Activated CD8-positive, alpha-beta memory T cell treated with anti-CD3 and anti-CD28 coated beads, Interleukin-2, amount 10 ng/mL, durations not matched to agents 7 days and 5 days (primary cell): ENCODE measurements around the gene PRDM8. TPM values are rescaled to one million over a fixed set of nuclear protein-coding genes. Genes with fewer than 3 reads are reported as not detected.

Experiments used
- ATAC-seq: fragments of 150-1000 bp; cut with Tn5 transposase; one replicate; pipeline ENCODE4 v1.10.0; 2021; ENCODE audit warnings: moderate library complexity
- CTCF ChIA-PET: fragments of 350-600 bp; sonication (Branson Sonifier 250); formaldehyde crosslinking; loops from one replicate; lab custom pipeline; 2021; ENCODE audit warnings: antibody characterized with exemption; lab: Charles Lee
- DNase-seq: peaks from one replicate; pipeline ENCODE4 v3.0.0-alpha.2; 2020
- H3K27ac Mint-ChIP-seq: one replicate; pipeline ENCODE4 v1.8.0; 2021; ENCODE audit warnings: mild to moderate bottlenecking, mixed read lengths
- H3K27me3 Mint-ChIP-seq: one replicate; pipeline ENCODE4 v1.8.0; 2021; ENCODE audit warnings: mixed read lengths
- H3K36me3 Mint-ChIP-seq: one replicate; pipeline ENCODE4 v1.8.0; 2021; ENCODE audit warnings: mild to moderate bottlenecking, mixed read lengths
- H3K4me1 Mint-ChIP-seq: one replicate; pipeline ENCODE4 v1.8.0; 2021; ENCODE audit warnings: mixed read lengths
- H3K4me3 Mint-ChIP-seq: one replicate; pipeline ENCODE4 v1.8.0; 2021; ENCODE audit warnings: mild to moderate bottlenecking, moderate library complexity, mixed read lengths
- H3K9me3 Mint-ChIP-seq: one replicate; pipeline ENCODE4 v1.8.0; 2022; ENCODE audit warnings: low read depth, mixed read lengths
- total RNA-seq, 2 experiments: library from RNA; stranded (reverse); gene quantifications; one replicate each; pipeline ENCODE4 v1.2.3, GENCODE V29; 2021

The PRDM8 gene
- total RNA-seq, 2 experiments from 2014 or later, result 21.7 to 32.5 TPM

- peaks cover 53% of the 10 kb centered on the region for H3K36me3 Mint-ChIP-seq
- H3K9me3 Mint-ChIP-seq, result no peaks in the 10 kb centered on the region
- H3K4me1 Mint-ChIP-seq, result peaks cover 37% of the 10 kb centered on the region
- peaks cover 33% of the 10 kb centered on the region for H3K27me3 Mint-ChIP-seq
- H3K4me3 Mint-ChIP-seq, result peak overlapping the region; percentile 53
- DNase-seq (no peak), ATAC-seq (no peak)
- H3K27ac Mint-ChIP-seq, result no peak overlapping the region
- CTCF ChIA-PET, result interaction anchor here (1.0 to 5.8 kb wide), 5 partner anchors 12 to 23 kb away, joined by 3 to 125 read pairs (median 5); no protein-coding TSS in a partner anchor
These were observed 518 bp downstream of the PRDM8 start for GRCh38 chr4:80197601-80198440.

GRCh38 chr4:80198441-80198837 lies 1.1 kb downstream of the PRDM8 start:
- ATAC-seq (no peak), DNase-seq (no peak)
- Mint-ChIP-seq H3K36me3 (peaks cover 53% of the 10 kb centered on the region), H3K9me3 (no peaks in the 10 kb centered on the region), H3K4me1 (peaks cover 38% of the 10 kb centered on the region), H3K27me3 (peaks cover 33% of the 10 kb centered on the region), H3K4me3 (no peak overlapping the region), H3K27ac (no peak overlapping the region)
- CTCF ChIA-PET, result interaction anchor here (1.5 to 5.8 kb wide), 3 partner anchors 14 to 73 kb away, joined by 4 to 125 read pairs (median 5); no protein-coding TSS in a partner anchor

GRCh38 chr4:80199004-80199560 lies 1.8 kb downstream of the PRDM8 start:
- Mint-ChIP-seq H3K36me3 (peaks cover 48% of the 10 kb centered on the region), H3K4me3 (no peak overlapping the region)
- no peak for ATAC-seq

GRCh38 chr4:80199947-80200346 lies 2.6 kb downstream of the PRDM8 start:
- H3K27ac Mint-ChIP-seq, result no peak overlapping the region
- peaks cover 33% of the 10 kb centered on the region for H3K27me3 Mint-ChIP-seq
- H3K36me3 Mint-ChIP-seq, result peaks cover 48% of the 10 kb centered on the region
- no peak overlapping the region for H3K4me3 Mint-ChIP-seq
- no peak for DNase-seq
- ATAC-seq, result no peak
- CTCF ChIA-PET, result interaction anchor here (1.1 to 5.8 kb wide), 6 partner anchors 13 to 74 kb away, joined by 3 to 125 read pairs (median 4); no protein-coding TSS in a partner anchor
- H3K4me1 Mint-ChIP-seq, result peaks cover 40% of the 10 kb centered on the region
- no peaks in the 10 kb centered on the region for H3K9me3 Mint-ChIP-seq

More at GRCh38 chr4:80199004-80199560, 1.8 kb downstream of the PRDM8 start:
- H3K4me1 Mint-ChIP-seq, result peaks cover 40% of the 10 kb centered on the region
- peaks cover 33% of the 10 kb centered on the region for H3K27me3 Mint-ChIP-seq
- no peaks in the 10 kb centered on the region for H3K9me3 Mint-ChIP-seq
- CTCF ChIA-PET, result interaction anchor here (1.1 to 5.8 kb wide), 5 partner anchors 14 to 73 kb away, joined by 3 to 125 read pairs (median 4); no protein-coding TSS in a partner anchor
- DNase-seq, result no peak
- H3K27ac Mint-ChIP-seq, result no peak overlapping the region

- Mint-ChIP-seq H3K9me3 (no peaks in the 10 kb centered on the region), H3K4me1 (peaks cover 30% of the 10 kb centered on the region), H3K27me3 (peaks cover 20% of the 10 kb centered on the region), H3K36me3 (peaks cover 34% of the 10 kb centered on the region), H3K27ac (peak overlapping the region; percentile 75), H3K4me3 (peak overlapping the region; percentile 72)
- DNase-seq (peak; percentile 73), ATAC-seq (peak; percentile 32)
- CTCF ChIA-PET, result interaction anchor here (0.7 to 5.8 kb wide), 34 partner anchors 10 to 1262 kb away, joined by 3 to 125 read pairs (median 4); partner anchors contain the start of genes ANTXR2 and PAQR3
These were observed 4.2 kb downstream of the PRDM8 start for GRCh38 chr4:80201252-80202151.

- DNase-seq (peak; percentile 83), ATAC-seq (peak; percentile 75)
- CTCF ChIA-PET, result interaction anchor here (0.6 to 5.8 kb wide), 41 partner anchors 10 to 1369 kb away, joined by 3 to 125 read pairs (median 4); partner anchors contain the start of genes ANTXR2 and PAQR3
- Mint-ChIP-seq H3K36me3 (peaks cover 29% of the 10 kb centered on the region), H3K4me3 (peak overlapping the region; percentile 72), H3K27me3 (peaks cover 13% of the 10 kb centered on the region), H3K4me1 (peaks cover 23% of the 10 kb centered on the region), H3K27ac (peak overlapping the region; percentile 75), H3K9me3 (no peaks in the 10 kb centered on the region)
These were observed 4.9 kb downstream of the PRDM8 start for GRCh38 chr4:80202190-80202711.

GRCh38 chr4:80202741-80203553 lies 5.6 kb downstream of the PRDM8 start:
- peak overlapping the region; percentile 88 for H3K27ac Mint-ChIP-seq
- peaks cover 18% of the 10 kb centered on the region for H3K4me1 Mint-ChIP-seq
- DNase-seq (peak; percentile 82), ATAC-seq (peak; percentile 68)
- H3K4me3 Mint-ChIP-seq, result peak overlapping the region; percentile 86
- CTCF ChIA-PET, result interaction anchor here (0.6 to 5.8 kb wide), 40 partner anchors 9 to 1370 kb away, joined by 3 to 125 read pairs (median 4); partner anchors contain the start of genes ANTXR2 and PAQR3
- peaks cover 10% of the 10 kb centered on the region for H3K27me3 Mint-ChIP-seq
- peaks cover 26% of the 10 kb centered on the region for H3K36me3 Mint-ChIP-seq
- H3K9me3 Mint-ChIP-seq, result peaks cover 2% of the 10 kb centered on the region

- peaks cover 16% of the 10 kb centered on the region for H3K4me1 Mint-ChIP-seq
- no peak overlapping the region for H3K27ac Mint-ChIP-seq
- H3K4me3 Mint-ChIP-seq, result no peak overlapping the region
- H3K36me3 Mint-ChIP-seq, result peaks cover 23% of the 10 kb centered on the region
- ATAC-seq (no peak), DNase-seq (no peak)
- CTCF ChIA-PET, result interaction anchor here (0.9 to 1.5 kb wide), 3 partner anchors 9 to 228 kb away, joined by 3 read pairs; no protein-coding TSS in a partner anchor
- H3K9me3 Mint-ChIP-seq, result peaks cover 6% of the 10 kb centered on the region
- peaks cover 5% of the 10 kb centered on the region for H3K27me3 Mint-ChIP-seq
These were observed 7.2 kb downstream of the PRDM8 start for GRCh38 chr4:80204433-80205011.

- peaks cover 13% of the 10 kb centered on the region for H3K4me1 Mint-ChIP-seq
- H3K4me3 Mint-ChIP-seq, result no peak overlapping the region
- H3K36me3 Mint-ChIP-seq, result peaks cover 15% of the 10 kb centered on the region
- peaks cover 9% of the 10 kb centered on the region for H3K27me3 Mint-ChIP-seq
- ATAC-seq (no peak), DNase-seq (no peak)
- peaks cover 6% of the 10 kb centered on the region for H3K9me3 Mint-ChIP-seq
- CTCF ChIA-PET, result no interaction called here
- no peak overlapping the region for H3K27ac Mint-ChIP-seq
These were observed 8.8 kb downstream of the PRDM8 start for GRCh38 chr4:80206111-80206510.

GRCh38 chr4:80206521-80207171 lies 9.3 kb downstream of the PRDM8 start:
- CTCF ChIA-PET, result no interaction called here
- DNase-seq (no peak), ATAC-seq (no peak)
- peaks cover 13% of the 10 kb centered on the region for H3K27me3 Mint-ChIP-seq
- H3K4me3 Mint-ChIP-seq, result no peak overlapping the region
- H3K9me3 Mint-ChIP-seq, result peaks cover 6% of the 10 kb centered on the region
- peaks cover 8% of the 10 kb centered on the region for H3K4me1 Mint-ChIP-seq
- peaks cover 10% of the 10 kb centered on the region for H3K36me3 Mint-ChIP-seq
- H3K27ac Mint-ChIP-seq, result no peak overlapping the region

- CTCF ChIA-PET, result no interaction called here
- Mint-ChIP-seq H3K36me3 (peaks cover 8% of the 10 kb centered on the region), H3K4me1 (peaks cover 6% of the 10 kb centered on the region), H3K9me3 (peaks cover 6% of the 10 kb centered on the region), H3K27me3 (peaks cover 13% of the 10 kb centered on the region), H3K4me3 (no peak overlapping the region), H3K27ac (no peak overlapping the region)
- ATAC-seq (no peak), DNase-seq (no peak)
These were observed 9.9 kb downstream of the PRDM8 start for GRCh38 chr4:80207172-80207583.
